Measurements from ENCODE around the gene NOTUM.
"Not testable (repeated sequence)": the region's sequence is repeated elsewhere in the genome, so short reads cannot be mapped to it uniquely, and the experiment has no call there.

The NOTUM gene

DNA sequence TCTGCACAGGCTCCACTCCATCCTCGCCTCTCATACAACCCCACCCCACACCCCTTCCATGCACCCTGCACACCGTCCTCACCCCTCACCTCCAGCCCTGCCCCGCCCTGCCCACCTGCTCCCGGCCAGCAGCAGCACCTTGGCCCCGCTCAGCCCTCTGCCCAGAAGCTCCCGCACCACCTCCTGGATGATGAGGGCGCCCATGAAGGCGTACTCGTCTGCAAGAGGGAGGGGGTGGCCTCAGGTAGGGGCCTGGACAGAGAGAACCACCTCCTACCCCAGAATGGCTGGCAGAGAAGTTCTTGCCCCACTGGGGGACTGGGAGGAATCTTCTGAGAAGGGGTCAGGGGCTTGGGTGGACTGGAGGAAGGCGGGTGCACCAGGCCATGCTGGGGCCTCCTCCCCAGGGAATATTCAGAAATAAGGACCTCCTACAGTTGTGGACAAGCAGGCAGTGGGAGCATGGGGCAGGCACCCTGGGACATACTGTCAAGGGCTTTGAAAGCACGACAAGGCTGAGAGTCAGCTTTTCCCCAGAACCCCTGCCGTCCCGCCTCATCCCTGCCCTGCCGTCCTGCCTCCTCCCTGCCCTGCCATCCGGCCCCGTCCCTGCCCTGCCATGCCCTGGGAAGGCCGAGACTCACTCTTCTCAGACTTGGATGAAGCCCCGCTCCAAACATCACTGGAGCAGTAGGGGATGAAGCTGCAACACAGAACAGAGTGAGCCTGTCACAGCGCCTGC, 3.1 kb downstream of the NOTUM start:
- DNase-seq (ENCODE audit: low read depth), result no peak

GRCh38 chr17:81956607-81957589, 4.1 kb downstream of the NOTUM start:
- no peak for DNase-seq (ENCODE audit: low read depth)

DNA sequence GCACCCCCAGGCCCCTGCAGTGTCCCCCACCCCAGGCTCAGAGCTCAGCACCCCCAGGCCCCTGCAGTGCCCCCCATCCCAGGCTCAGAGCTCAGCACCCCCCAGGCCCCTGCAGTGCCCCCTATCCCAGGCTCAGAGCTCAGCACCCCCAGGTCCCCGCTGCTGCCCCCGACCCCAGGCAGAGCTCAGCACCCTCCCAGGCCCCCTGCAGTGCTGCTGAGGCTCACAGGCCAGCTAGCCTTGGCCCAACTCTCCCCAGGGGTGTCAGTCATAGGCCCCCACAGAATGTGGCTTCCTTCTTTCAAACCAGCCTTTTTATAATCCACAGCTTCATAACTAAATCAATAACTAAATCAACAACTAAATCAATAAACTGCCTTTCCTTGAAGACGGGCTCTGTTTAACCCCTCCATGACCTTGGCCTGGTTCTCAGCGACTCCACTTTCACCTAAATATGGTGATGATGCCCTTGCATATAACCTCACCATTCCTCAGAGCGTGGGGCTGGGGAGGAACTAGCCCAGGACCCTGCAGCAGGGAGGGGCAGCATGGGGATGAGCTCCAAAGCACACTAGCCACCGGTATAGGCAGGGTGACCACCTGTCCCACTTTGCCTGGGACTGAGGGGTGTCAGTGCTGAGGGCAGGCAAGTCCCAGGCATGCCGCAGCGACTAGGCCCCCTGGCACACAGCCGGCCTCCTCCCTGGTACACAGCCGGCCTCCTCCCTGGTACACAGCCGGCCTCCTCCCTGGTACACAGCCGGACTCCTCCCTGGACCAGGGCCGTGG, 5.0 kb downstream of the NOTUM start:
- DNase-seq (ENCODE audit: low read depth), result no peak

DNA sequence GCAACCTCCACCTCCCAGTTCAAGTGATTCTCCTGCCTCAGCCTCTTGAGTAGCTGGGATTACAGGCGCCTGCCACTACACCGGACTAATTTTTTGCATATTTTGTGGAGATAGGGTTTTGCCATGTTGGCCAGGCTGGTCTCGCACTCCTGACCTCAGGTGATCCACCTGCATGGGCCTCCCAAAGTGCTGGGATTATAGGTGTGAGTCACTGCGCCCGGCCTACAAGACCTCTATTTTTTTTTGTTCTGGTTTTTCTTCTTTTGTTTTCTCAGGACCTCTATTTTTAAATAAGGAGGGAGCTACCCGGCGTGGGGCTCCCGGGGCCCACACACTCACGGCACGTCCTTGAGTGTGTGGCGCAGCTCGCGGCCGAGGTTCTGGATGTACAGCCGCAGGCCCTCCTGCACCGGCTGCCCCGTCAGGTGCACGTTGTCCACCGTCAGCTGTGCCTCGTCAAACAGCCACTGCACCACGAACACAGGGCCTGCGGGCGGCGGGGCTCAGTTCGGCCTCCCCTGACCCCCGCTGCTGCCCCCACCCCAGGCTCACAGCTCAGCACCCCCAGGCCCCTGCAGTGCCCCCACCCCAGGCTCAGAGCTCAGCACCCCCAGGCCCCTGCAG, 5.8 kb downstream of the NOTUM start:
- no peak for DNase-seq (ENCODE audit: low read depth)

DNA sequence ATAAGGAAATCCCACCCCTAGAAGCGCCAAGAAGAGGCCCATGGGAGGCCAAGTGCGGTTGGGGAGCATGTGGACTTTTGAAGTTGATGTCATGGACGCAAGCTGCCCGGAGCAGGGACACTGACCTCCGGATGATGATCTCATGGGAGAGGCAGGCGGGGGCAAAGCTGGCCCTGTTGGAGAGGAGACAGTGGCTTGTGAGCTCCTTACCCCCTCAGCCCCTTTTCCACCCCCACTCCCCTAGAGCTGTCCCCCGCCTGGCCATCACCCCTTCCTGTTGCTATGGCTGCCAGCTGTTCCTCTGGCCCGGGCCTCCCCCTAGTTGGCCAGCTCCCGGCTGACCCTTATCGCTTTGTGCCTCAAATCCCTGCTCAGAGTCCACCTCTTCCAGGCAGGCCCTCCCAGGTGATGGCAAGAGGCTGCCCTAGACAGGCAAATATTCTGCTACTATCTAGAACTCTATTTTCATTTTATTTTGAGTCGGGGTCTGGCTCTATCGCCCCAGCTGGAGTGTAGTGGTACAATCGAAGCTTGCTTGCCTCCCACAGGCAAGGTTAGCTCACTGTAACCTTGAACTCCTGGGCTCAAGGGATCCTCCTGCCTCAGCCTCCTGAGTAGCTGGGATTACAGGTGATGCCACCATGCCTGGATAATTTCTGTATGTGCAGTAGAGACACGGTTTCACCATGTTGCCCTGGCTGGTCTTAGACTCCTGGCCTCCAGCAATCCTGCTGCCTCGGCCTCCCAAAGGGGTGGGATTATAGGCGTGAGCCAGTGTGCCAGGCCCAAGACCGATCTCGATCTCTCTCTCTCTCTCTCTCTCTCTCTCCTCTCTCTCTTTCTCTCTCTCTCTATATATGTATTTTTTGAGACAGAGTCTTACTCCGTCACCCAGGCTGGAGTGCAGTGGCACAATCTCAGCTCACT, 6.6 kb downstream of the NOTUM start:
- DNase-seq (ENCODE audit: low read depth), result no peak

GRCh38 chr17:81953443-81953842, 7.5 kb downstream of the NOTUM start:
- DNase-seq (ENCODE audit: low read depth), result not testable (repeated sequence)

- DNase-seq (ENCODE audit: low read depth), result no peak
Observed at GRCh38 chr17:81952792-81953228, 8.2 kb downstream of the NOTUM start.

GRCh38 chr17:81951785-81952684, 9.0 kb downstream of the NOTUM start:
- no peak for DNase-seq (ENCODE audit: low read depth)

DNA sequence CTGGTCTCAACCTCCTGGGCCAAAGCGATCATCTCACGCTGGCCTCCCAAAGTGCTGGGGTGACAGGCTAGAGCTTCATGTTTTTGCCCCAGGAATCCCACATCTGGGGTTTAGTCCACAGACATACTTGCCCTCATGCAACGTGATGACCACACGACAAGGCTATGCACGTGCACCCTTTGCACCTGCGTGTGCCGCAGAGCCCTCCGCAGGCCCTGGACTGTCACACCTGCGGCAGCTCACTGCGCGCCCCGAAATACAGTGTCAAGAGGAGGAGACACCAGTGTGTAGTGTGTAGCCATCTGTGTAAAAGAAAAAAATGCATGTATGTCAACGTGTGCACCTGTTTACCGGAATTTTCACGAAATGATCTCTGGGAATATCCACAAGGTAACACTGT, 10.5 kb downstream of the NOTUM start:
- DNase-seq (ENCODE audit: low read depth), result no peak

DNA sequence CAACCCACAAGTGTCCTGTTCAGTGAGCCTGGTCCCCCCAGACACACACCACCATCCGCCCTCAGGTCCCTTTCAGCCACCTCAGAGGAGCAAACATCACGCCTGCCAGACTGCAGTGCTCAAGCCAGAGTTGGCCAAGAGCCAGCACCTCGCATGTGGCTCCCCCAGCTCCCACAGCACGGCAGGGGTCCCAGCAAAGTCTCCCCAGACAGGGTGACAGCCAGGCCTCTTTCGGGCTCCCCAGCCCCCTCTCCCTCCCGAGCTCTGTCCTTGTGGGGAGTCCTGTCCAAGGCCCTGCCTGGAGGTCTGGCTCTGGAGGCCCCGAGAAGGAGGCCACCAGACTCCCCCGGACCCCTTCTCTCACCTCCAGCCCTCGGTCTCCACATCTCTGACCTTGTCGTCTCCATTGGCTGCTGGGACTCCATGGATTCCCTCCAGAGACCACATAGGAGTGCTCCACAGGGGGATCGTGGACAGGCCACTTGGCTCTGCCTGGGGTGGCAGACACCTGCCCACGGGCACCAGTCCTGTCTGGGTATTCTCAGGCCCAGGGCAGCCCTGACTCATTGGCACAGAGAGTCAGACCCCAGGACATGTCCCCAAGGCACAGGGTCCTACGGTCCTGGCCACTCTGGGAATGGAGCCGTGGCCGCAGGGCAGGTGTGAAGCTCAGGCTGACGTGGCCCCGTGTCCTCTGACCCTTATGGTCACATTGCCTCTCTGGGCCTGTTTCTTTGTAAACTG, 12.2 kb downstream of the NOTUM start:
- DNase-seq (ENCODE audit: low read depth), result no peak

DNA sequence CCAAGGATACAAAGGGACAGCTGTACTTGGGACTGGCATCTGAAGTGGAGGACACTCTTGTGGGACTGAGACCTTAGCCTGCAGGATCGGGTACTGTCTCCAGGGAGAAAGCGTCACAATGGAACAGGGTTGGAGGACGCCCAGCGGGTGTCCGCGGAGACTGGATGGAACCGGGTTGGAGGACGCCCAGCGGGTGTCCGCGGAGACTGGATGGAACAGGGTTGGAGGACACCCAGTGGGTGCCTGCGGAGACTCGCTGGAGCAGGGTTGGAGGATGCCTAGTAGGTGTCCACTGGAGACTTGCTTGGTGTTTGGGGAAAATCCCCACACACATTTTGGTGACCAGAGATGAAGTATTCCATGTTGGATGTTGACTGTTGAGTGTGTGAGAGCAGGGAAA, 13.8 kb downstream of the NOTUM start, which contains the start of gene MYADML2:
MYADML2 (minus strand) TSS at position 45 of the 400 bp plus-strand sequence. CDS start 5,492 bp downstream, outside the sequence.
- no peak for DNase-seq (ENCODE audit: low read depth)

GRCh38 chr17:81944858-81945257, 16.1 kb downstream of the NOTUM start:
- DNase-seq (ENCODE audit: low read depth), result no peak

GRCh38 chr17:81942167-81942553, 18.8 kb downstream of the NOTUM start:
- no peak for DNase-seq (ENCODE audit: low read depth)

DNA sequence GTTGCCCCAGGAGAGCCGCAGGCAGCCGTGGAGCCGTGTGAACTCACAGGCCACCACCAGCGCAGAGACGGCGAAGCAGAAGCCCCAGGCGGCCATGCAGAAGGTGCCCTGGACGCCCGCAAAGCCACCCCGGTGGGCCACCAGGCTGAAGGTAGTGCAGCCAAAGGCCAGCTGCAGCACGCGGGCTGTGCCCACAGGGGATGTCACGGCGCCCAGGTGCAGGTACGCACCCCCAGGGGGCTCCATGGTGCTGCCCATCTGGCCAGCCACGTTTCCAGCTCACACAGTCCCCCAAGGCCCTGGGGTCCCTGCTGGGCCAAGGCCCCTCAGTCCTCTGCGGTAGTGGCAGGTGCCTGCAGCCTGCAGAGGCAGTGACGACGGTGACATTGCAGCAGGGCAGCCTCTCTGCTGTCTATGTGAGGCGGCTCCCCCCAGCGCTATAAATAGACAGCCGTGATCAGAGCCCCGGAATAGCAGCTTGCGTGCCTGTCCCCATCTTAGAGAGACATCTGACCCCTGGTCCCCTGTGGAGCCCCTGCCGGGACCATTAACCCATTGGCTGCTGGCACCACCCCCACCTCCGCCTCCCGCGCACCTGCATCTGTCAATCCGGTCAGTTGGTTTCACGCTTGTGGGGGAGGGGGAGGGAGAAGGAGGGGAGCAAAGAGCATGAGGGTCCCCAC, 19.4 kb downstream of the NOTUM start:
- no peak for DNase-seq (ENCODE audit: low read depth)

- no peak for DNase-seq (ENCODE audit: low read depth)
Observed at GRCh38 chr17:81940538-81941483, 20.2 kb downstream of the NOTUM start.

DNA sequence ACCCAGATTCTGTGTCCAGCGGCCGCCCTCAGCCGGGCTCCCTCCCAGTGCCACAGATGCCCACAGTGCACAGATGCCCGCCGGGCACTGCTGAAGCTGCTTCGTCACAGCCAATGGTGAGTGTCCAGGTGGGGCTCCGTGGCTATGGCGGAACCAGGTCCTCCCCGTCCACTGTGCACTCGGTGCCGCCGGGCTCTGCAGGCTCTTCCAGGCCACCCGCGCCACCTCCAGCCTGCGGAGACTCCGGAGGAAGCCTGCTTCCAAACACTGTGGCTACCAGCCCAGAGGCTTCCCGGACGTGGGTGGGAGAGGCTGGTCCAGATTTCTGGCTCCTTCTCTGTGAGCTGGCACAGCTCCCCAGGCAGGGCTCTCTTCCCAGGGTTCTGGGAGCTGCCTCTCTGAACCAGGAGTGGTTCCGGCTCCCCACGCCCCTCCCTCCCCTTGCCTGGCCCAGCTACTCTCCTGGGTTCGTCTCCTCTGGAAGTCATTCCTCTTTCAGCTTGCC, 21.1 kb downstream of the NOTUM start:
- no peak for DNase-seq (ENCODE audit: low read depth)

DNA sequence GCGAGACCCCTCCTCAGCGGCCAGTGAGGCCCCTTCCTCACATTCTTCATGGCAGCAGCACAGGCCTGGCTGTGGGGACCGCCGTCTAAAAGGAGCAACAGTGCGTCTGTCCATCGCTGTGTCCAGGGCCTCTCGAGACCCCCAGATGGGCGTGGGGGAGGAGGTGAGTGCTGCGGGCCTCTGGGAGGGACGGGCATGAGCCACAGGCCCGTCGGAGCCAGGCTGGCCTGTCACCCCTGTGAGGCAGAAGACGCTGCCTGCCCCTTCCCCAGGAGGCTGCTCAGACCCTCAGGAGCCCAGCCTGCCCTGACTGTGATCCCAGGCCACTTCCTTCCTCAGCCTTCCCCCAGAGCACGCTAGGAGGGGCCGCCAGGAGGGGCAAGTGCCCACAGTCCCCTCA, 21.8 kb downstream of the NOTUM start:
- no peak for DNase-seq (ENCODE audit: low read depth)
